ENCODE measurements around the gene JDP2.
"Not testable (repeated sequence)": the region's sequence is repeated elsewhere in the genome, so short reads cannot be mapped to it uniquely, and the experiment has no call there.

The JDP2 gene

DNA sequence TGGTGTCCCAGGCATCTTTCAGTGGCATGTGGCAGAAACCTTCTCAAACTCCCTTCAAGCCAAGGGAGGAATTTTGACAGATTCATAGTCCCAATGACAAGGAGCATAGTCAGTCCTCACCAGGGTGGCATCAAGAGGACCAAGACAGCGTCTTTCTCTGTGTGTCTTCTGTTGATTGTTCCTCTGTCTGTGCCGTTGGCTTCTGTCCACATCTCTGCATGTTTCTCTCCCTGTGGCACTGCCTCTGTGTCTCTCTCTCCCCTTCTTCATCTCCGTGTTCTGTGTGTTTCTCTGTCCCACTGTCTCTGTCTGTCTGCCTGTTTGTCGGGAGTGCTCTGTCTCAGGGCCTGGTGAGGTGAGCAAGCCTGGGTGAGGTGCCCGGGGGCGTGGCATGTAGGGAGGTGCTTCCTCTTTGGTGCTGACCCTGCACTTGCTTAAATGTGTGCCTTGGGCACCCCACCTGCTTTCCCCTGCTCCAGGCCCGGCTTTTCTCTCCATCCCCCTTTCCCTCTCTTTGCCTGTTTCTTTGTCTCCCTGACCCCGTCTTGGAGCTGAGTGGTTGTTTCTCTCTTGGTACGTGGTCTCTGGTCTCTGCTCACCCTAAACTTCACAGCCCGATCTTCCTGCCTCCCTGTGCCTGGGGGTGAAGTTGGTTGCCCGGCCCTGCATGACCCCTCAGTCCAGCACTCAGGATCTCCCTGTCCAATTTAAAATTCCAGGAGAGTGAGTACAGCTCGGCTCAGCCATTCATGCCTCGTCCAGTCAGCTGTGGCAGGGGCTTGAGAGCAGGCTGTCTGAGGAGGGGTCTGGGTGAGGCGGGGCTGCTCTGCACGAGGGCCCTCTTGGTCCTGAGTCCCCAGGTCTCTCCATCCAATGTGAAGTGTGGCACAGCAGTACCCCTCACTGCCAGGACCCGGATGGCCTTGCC is 28.5 kb downstream of the JDP2 start:
- no peak for DNase-seq (ENCODE audit: low spot score)

DNA sequence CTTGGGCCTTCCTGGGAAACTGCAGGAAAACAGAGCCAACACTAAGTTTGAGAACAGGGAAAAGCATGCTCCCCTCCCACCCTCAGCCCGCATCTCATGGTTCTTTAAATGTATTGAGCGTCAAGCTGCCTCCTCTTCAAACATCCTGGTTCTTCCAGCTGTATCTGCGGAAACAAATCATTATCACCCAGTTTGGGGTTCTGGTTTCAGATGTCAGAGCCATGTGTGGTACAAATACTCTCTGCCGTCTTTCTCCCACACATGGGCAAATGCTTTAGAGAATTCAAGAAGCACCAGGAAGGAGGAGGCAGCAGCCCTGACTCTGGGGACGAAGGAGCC is 29.1 kb downstream of the JDP2 start:
- DNase-seq (ENCODE audit: low spot score): no peak

DNA sequence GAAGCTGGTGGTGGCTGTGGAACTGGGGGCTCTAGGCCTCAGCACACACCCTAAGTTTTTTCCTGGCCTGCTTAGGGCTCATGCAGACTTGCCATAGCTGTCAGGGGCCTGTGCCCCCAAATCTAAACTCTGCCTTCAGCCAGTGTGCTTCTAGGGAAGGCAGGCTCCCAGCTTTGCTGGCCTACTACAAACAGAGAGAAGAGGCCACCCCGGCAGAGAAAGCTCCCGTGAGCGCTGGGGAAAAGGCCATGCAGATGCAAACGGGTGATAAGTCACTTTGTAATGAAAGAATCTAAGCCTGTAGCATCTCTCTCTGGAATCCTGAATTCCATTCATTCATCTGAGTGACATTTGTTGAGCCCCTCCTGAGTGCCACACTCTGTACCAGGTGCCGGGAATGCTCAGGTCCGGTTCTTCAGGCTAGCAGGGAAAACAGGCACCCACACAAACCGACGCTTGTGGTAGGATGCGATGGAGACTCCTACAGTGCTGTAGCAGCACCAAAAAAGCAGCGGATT is 29.9 kb downstream of the JDP2 start:
- DNase-seq (ENCODE audit: low spot score): no peak

DNA sequence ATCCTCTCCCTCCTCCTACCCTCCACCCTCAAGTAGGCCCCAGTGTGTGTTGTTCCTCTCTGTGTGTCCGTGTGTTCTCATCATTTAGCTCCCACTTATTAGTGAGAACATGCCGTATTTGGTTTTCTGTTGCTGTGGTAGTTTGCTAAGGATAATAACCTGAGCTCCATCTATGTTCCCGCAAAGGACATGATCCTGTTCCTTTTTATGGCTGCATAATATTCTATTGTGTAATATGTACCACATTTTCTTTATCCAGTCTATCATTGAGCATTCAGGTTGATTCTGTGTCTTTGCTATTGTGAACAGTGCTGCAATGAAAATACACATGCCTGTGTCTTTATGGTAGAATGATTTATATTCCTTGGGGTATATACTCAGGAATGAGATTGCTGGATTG is 30.5 kb downstream of the JDP2 start:
- no peak for DNase-seq (ENCODE audit: low spot score)

DNA sequence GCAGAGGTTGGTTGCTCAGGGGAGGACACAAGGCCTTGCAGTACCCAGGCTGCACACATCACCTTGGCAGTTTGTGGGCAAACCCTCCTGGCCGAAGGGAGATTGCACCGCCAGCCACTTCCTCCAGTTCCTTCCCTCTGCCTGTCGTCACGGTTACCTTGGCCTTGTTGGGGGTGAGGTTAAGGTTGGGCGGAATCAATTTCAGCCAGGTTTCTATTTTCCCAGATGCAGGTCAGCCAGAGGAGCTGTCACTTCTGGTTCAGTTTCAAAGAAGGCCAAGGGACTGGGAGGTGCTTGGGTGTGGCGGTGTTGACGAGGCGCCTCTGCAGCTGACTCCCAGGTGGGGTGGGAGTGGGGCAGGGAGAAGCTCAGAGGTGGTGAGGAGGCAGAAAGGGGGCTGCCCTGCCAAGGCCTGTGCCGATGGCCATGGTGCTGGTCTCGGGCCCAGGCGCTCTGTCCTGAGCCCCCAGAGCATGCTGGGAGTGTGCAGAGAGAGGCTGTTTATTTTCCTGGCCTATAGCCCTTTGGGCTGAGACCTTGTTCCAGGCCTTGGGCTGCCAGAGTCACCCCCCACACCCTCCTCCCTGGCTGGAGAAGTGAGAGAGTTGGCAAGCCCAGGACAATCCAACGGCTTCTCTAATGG is 31.4 kb downstream of the JDP2 start:
- no peak for DNase-seq (ENCODE audit: low spot score)

DNA sequence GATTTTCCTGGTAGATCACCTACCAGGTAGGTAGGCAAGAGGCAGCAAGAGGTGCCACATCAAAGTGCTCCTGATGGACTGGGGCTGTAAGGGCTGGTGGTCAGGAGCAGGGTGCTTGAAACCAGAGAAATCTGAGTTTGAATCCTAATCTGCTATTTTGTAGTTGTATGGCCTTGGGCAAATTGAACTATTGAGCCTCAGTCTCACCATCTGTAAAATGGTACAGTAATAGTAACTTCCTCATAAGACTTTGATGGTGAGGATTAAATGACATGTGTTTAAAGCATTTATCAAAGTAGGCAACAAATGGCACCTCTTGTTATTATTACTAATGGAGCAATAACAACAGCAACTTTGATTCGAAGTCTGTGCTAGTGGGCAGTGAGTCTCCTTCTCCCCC is 32.0 kb downstream of the JDP2 start:
- DNase-seq (ENCODE audit: low spot score): no peak

DNA sequence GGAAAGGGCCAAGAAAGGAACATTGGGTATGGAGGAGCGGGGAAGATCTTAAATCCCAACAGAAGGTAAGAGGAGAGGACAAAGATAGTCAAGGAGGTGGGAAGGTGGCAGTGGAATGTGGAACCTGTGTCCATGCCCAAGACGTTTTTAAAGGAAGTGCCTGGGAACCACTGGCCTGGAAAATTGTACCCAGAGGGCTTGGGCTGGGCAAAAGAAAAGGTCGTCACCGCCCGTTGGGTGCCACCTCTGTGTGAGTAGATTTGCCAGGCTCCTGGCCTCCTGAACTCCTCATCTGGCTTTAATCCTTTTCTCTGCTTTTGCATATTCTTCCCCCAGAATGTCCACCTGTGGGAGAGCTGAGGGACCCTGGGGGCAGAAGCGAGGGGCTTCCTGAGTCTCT is 32.6 kb downstream of the JDP2 start:
- DNase-seq (ENCODE audit: low spot score): no peak

DNA sequence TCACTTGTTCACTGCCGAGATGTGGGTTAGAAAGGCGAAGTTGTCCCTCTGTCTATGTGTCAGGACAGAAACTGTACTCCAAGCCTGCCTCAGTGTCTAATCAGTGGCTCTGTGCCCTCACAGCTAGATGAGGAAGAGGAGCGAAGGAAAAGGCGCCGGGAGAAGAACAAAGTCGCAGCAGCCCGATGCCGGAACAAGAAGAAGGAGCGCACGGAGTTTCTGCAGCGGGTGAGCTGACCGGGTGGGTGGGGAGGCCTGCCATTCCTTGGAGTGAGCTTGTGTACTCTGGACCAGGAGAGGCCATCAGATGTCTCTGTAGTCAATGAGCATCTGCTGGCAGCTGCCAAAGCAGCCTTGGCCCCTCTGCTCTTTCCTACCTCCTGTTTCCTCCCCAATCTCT is 33.5 kb downstream of the JDP2 start:
- DNase-seq (ENCODE audit: low spot score): no peak

DNA sequence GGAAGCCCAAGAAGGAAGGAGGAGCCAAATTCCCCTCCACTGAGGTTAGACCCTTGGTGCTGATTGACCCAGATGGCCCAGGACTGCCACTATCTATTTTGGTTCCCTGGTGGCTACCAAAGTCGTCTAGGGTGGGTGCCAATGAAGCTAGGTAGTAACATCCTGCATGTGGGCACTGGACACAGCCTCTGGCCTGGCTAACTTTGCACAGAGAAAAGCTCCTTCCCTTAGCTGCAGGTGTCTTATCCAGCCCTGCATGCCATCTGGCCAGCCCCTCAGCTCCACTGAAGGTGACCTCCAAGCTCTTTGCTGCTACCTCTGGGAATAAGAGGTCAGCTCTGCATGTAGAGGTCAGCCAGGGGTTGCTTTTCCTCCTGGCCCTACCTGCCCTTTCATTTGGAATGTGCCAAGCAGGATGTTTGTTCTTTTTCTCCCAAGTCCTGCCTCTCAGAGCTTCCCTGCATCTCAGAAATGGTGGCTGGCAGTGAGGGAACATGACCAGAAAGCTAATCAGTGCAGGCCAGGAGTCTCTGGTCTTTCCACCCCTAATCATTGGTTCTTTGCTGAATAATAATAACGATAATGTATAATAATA is 34.0 kb downstream of the JDP2 start:
- no peak for DNase-seq (ENCODE audit: low spot score)

DNA sequence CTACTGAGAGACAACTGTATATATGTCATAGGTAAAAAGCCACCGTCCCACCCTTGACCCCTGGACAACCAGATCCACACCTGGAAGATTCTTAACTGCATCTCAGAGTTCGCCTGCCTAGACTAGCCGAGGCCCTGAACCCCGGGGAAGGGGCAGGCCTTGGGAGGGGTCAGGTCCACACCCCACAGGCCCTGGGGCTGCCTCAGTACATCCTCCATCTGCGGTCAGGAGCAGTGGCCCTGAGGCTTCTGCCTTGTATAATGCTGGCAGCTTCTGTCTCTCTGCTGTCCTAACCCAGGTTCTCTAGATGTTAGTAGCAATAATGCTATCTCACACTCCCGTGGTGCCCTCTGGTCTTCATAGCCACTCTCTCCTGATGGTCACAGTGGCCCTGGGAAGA is 36.8 kb downstream of the JDP2 start:
- DNase-seq (ENCODE audit: low spot score): no peak

DNA sequence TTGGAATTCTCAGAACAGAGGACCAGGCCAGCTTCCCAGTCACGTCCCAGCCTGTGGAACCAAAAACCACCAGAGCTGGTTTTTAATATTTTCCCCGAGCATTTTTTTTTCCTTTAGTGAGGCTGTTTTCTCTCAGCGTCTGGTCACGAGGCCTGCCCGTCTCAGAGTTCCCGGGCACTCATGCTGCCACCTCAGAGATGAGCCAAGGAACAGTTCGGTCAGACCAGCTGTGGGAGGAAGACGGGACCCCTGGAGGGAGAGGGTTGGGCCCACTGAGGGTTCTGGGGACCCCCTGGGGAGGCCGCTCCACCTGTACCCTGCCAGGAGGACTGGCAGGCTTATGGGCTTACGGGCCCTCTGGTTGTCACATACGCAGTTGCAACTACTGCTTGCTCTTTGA is 39.9 kb downstream of the JDP2 start:
- no peak for DNase-seq (ENCODE audit: low spot score)

DNA sequence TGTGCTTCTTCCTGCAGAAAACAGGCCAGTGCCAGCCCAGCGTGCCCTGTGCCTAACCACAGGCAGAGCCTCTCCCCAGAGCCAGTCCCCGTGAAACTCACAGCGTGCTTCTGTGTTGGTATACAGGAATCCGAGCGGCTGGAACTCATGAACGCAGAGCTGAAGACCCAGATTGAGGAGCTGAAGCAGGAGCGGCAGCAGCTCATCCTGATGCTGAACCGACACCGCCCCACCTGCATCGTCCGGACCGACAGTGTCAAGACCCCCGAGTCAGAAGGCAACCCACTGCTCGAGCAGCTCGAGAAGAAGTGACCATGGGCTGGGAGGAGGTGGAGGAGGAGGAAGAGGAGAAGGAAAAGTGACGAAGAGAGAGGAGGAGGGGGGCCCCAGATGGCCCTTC is 41.3 kb downstream of the JDP2 start:
- no peak for DNase-seq (ENCODE audit: low spot score)

DNA sequence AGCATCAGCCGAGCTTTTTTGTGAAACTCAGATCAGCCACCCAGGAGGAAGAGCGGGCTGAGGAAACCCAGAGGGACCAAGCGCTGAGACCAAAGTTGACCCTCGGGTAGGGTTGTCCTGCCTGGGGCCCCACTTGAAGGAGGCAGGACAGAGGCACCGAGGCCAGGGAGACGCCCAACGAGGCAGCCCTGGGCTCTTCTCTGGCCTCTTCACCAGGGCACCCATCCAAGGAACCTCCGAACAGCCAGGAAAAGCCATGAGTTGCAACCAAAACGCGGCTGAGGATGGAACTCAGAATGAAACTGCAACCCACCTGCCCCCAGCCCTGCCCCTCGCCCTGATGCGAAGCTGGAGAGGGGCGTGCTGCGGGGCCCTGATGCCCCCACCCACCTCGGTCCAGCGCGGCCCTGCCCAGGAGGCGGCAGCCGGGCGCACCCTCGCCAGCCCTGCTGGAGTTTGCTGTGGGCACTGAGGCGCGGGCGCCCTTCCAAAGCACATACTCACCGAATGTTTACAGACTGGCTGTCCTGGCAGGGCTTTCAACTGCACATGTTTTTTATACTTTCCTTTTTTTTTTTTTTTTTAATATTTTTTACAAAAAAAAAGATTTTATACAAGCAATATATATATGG is 41.9 kb downstream of the JDP2 start:
- DNase-seq (ENCODE audit: low spot score): no peak

DNA sequence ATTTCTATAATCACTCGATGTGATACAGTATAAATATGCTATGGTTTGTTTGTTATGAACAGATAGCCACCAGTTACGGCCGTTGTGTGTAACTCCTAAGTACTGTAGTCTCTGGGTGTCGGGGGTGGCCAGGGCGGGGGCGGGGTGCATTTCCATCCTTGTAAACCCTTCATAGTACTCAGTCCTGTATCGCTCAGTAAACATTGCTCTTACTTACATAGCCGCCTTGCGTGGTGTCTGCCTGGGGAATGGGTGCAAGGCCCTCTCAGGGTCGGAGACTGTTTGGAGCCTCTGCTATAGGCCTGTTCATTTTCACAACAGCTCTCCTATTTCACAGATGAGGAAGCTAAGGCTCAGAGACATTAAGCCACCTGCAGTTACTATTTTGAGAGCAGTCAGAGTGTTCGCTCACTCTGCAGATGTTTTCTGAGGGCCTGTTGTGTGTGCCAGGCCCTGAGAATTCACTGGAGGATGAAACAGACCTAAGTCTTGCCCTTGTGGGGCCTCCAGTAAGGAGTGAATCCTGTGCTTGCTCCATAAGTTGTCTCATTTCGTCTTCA is 42.5 kb downstream of the JDP2 start:
- DNase-seq (ENCODE audit: low spot score): no peak

DNA sequence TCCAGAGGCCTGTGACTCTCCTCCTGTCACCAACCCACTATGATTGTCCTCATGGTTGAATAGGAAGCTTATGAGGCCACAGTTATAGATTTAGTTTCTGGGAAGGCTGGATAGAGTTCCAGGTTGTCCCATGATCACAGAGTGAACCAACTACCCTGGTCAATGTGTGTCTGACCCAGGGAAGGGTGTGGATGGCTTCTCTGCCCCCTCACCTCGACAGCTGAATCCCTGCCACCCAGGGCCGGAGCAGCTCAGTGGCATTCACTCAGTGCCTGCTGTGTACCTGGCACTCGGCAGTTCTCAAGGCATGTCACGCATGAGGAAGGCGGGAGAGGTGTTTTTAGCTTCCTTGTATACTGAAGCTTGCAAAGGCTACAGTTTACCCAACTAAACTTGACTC is 43.2 kb downstream of the JDP2 start:
- DNase-seq (ENCODE audit: low spot score): no peak

DNA sequence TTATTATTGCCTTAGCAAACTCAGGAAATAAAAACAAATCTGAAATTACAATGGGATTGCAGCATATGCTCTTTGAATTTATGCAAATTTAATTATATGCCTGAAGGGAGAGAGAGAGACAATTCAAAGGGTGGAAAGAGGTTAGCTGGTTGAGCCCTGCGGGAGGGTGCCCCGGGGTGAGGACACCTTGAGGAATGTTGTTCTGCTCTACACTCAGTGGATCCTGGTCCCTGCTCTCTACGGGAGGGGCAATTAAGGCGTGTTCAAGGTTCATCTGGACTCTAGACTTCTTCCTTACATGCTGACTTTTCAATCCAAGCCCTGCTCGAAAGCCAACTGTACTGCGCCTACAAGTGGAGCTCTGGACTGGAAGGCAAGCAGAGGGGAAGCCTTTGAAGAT is 46.3 kb downstream of the JDP2 start:
- not testable (repeated sequence) for DNase-seq (ENCODE audit: low spot score)

DNA sequence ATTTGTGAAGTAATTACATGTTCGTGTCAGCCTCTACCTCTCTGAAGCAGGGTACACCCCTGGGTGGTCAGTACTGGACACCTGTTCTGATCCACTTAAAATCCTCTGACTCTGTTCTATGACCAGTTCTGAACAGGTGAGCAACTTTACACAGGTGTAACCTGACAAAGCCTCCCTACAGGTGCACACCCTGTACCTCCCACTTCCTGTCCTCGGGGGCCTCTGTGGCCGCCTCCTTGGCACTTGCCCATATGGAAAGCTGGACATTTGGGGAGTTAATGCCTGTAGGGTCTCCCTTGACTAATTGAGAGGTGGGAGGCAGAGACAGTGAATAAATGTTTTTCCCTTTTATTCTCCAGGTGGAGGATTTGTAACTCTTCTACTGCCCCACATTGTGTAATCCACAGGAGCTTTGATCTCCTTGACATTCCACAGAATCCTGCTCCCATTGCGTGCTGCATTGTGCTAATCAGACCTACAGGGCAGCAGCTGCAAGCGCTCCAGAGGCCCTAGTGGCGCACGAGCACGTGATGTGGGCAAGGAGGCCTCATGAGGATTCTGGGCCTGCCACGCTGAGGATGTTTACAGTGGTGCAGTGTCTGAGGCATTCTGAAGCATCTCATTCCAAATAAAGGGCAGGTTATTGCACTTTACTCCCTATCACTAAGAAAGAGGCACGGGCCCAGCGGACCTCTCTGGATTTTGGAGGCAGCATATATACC is 48.6 kb downstream of the JDP2 start:
- DNase-seq (ENCODE audit: low spot score): no peak

DNA sequence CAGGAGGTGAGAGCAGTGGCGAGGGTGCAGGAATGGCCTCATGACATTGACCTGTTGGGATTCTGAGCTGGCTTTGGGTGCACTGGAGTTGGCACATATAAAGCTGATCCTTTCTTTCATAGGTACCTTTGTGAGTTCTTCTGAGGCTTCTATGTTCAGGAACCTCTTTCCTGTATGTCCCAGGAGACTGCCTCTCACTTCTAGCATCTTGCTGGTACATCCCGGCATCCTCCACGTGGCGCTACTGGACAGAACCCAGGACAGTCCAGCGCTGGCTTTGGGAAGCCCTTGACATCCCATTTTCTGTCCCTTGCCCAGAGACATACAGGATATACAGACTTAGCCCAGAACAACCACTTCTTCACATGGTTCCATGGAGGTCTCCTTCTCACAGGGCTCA is 50.1 kb downstream of the JDP2 start:
- no peak for DNase-seq (ENCODE audit: low spot score)

DNA sequence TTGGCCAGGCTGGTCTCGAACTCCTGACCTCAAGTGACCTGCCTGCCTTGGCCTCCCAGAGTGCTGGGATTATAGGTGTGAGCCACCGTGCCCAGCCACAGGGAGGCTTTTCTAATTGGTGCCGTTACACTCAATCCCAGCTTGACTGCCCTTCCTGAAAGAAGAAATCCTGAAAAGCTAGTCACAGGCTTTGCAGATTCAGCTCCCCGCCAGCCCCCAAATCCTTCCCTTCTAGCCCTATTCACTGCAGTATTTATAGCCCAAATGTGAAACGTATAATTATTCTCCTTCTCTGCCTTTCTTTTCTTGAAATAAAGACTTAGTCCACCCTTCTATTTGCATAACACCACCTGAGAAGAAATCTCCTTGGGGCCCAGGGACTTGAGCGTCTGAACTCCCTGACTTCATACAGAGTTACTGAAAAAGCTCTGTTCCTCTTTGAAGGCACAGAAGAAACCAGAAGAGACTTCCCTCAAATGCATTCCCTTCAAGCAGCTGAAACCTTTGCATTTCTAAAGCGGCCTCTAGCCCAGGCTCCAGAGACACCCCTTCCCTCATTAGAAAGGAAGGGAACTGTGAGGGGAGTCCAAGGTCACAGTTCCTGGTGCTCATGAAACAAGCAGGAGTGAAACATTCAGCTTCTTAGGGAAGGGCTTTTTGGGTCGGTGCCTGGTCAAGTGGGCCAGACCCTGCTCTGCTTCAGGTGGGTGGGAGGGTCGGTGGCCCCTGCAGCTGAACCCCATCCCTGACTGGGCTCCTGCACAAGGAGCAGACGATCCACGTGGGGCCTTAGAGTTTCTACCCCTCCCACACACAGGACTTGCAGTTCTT is 52.2 kb downstream of the JDP2 start:
- no peak for DNase-seq (ENCODE audit: low spot score)

DNA sequence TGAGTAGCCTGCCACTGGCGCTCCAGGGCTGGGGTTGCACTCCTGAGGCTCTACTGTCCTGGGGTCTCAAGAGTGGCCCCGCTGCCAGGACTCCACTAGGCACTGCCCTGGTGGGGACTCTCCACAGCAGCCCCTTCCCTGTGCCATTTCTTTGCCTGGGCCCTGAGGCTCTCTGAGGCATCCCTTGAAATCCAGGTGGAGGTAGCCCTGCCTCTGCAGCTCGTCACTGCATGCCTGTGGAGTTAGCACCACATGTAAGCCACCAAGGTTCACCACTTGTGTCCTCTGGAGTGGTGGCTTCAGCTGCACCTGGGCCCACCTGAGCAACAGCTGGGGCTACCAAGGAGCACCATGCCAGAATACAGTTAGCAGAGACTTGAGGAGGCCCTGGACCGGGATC is 54.5 kb downstream of the JDP2 start:
- no peak for DNase-seq (ENCODE audit: low spot score)

Data from LoVo (cell line).